Heart left ventricle (tissue), 13 donors: ENCODE measurements around the gene ACSF3.

Experiments used
- CTCF ChIP-seq, 12 donors: fragments of 200-600 bp; sonication (generic) in 4 of 12; IDR thresholded peaks; one replicate each; pipeline versions ENCODE4 v1.5.0 to v1.8.0; 2018 to 2022; ENCODE audit warnings: antibody characterized with exemption in 12 of 12, mild to moderate bottlenecking in 5 of 12
- POLR2A ChIP-seq, 2 donors: fragments of 450-650 bp; IDR thresholded peaks; one replicate each; pipeline ENCODE4 v1.6.1; 2017; ENCODE audit warnings: antibody characterized with exemption in 2 of 2, mild to moderate bottlenecking in 2 of 2, moderate library complexity in 2 of 2
- donor health status: ischemic (EF 13 %, LVEDD 7.1; RV severe dilation, severe dysfunction).
- donor health status: DM: no; HTN: yes; CAD: no.
- donor health status: DM: no; HTN: no; CAD: no.
- donor health status: ischemic (EF 25% LVEDD 6.9; RV normal size, moderate dysfunction).
- donor health status: ischemic (EF 25% LVEDD 5.7; RV mildly dilated, moderate dysfunction).
- donor health status: ischemic (EF 35%, LVEDD 5.7; RV mildly dilated, moderate dysfunction).
- donor health status: nonischemic (EF 11% LVEDD 7.7; RV severe dilation, severe dysfunction).
- donor health status: DM: yes; HTN: yes; CAD: no.
- donor health status: PGD.
- donor health status: ischemic (EF 29% LVEDD 5.4; RV normal size, mild dysfunction).
- donor health status: nonischemic (EF 23%, LVEDD 6.1; RV moderate dilation, normal function).

DNA sequence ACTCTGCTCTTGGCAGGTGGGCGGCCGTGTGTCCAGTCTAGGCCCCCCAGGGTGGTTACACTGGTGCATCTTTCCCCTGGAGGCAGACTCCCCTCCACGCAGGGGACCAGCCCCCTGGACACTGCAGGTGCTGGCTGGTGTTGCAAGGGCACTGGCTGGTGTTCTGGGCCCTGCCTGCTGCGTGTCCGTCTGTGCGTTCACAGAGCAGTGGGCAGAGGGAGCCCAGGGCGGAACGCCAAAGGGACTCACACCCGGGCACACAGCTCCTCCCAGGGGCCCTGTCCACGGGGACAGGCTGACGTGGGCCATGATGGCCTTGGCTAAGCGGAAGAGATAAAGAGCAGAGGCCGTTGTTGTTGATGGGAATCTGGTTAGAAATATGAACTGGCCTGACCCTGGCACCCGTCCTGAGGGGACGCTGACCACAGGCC lies 27.3 kb downstream of the ACSF3 start:
- TF ChIP-seq CTCF (IDR thresholded peaks at IDR 0.05) (no peak), POLR2A (IDR thresholded peaks at IDR 0.05) (no peak)
